Activated naive CD8-positive, alpha-beta T cell treated with anti-CD3 and anti-CD28 coated beads for 36 hours (primary cell): ENCODE measurements around the gene ZNF423. TPM values are rescaled to one million over a fixed set of nuclear protein-coding genes. Genes with fewer than 3 reads are reported as not detected.
"Not testable (repeated sequence)": the region's sequence is repeated elsewhere in the genome, so short reads cannot be mapped to it uniquely, and the experiment has no call there.

Experiments
- DNase-seq: peaks from one replicate; pipeline ENCODE4 v3.0.0; 2021
- H3K27ac Mint-ChIP-seq: one replicate; pipeline ENCODE4 v1.8.0; 2022; ENCODE audit warnings: mild to moderate bottlenecking, moderate library complexity, mixed read lengths
- H3K27me3 Mint-ChIP-seq: one replicate; pipeline ENCODE4 v1.8.0; 2022; ENCODE audit warnings: mild to moderate bottlenecking, mixed read lengths
- H3K36me3 Mint-ChIP-seq: one replicate; pipeline ENCODE4 v1.8.0; 2021; ENCODE audit warnings: mild to moderate bottlenecking, mixed read lengths
- H3K4me1 Mint-ChIP-seq: one replicate; pipeline ENCODE4 v1.8.0; 2021; ENCODE audit warnings: mixed read lengths
- H3K4me3 Mint-ChIP-seq: one replicate; pipeline ENCODE4 v1.8.0; 2022; ENCODE audit warnings: mild to moderate bottlenecking, moderate library complexity, mixed read lengths
- H3K9me3 Mint-ChIP-seq: one replicate; pipeline ENCODE4 v1.8.0; 2022; ENCODE audit warnings: mixed read lengths
- total RNA-seq, 2 experiments: library from RNA; stranded (reverse); gene quantifications; one replicate each; pipeline ENCODE4 v1.2.3, GENCODE V29; 2021

The ZNF423 gene
- total RNA-seq, 2 experiments from 2014 or later = not detected

DNA sequence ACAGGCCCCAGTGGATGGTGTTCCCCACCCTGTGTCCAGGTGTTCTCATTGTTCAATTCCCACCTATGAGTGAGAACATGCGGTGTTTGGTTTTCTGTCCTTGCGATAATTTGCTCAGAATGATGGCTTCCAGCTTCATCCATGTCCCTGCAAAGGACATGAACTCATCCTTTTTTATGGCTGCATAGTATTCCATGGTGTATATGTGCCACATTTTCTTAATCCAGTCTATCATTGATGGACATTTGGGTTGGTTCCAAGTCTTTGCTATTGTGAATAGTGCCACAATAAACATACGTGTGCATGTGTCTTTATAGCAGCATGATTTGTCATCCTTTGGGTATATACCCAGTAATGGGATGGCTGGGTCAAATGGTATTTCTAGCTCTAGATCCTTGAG, 22.6 kb upstream of the ZNF423 start:
- not testable (repeated sequence) for DNase-seq, H3K4me3 Mint-ChIP-seq, H3K4me1 Mint-ChIP-seq, H3K9me3 Mint-ChIP-seq, H3K27ac Mint-ChIP-seq, H3K36me3 Mint-ChIP-seq
- peaks cover 64% of the 10 kb centered on the region for H3K27me3 Mint-ChIP-seq

- Mint-ChIP-seq H3K27me3 (peaks cover 59% of the 10 kb centered on the region), H3K36me3 (no peaks in the 10 kb centered on the region), H3K27ac (no peak overlapping the region), H3K4me1 (no peaks in the 10 kb centered on the region), H3K4me3 (no peak overlapping the region), H3K9me3 (no peaks in the 10 kb centered on the region)
- peak; percentile 42 for DNase-seq
Measured at GRCh38 chr16:49876716-49877129, 20.8 kb upstream of the ZNF423 start.

- Mint-ChIP-seq H3K9me3 (no peaks in the 10 kb centered on the region), H3K4me3 (no peak overlapping the region), H3K36me3 (no peaks in the 10 kb centered on the region), H3K27ac (no peak overlapping the region), H3K4me1 (no peaks in the 10 kb centered on the region), H3K27me3 (peaks cover 59% of the 10 kb centered on the region)
- DNase-seq = no peak
Measured at GRCh38 chr16:49875806-49876715, 20.1 kb upstream of the ZNF423 start.

- H3K4me1 Mint-ChIP-seq = no peaks in the 10 kb centered on the region
- no peak overlapping the region for H3K27ac Mint-ChIP-seq
- no peak for DNase-seq
- H3K36me3 Mint-ChIP-seq = no peaks in the 10 kb centered on the region
- no peaks in the 10 kb centered on the region for H3K9me3 Mint-ChIP-seq
- peaks cover 51% of the 10 kb centered on the region for H3K27me3 Mint-ChIP-seq
- no peak overlapping the region for H3K4me3 Mint-ChIP-seq
Measured at GRCh38 chr16:49874613-49875237, 18.8 kb upstream of the ZNF423 start.

- H3K27me3 Mint-ChIP-seq = peaks cover 28% of the 10 kb centered on the region
- H3K9me3 Mint-ChIP-seq, DNase-seq, H3K27ac Mint-ChIP-seq, H3K36me3 Mint-ChIP-seq, H3K4me1 Mint-ChIP-seq, H3K4me3 Mint-ChIP-seq: not testable (repeated sequence)
Measured at GRCh38 chr16:49871824-49872223, 15.9 kb upstream of the ZNF423 start.

- no peak overlapping the region for H3K27ac Mint-ChIP-seq
- DNase-seq = no peak
- H3K4me3 Mint-ChIP-seq = no peak overlapping the region
- H3K36me3 Mint-ChIP-seq = no peaks in the 10 kb centered on the region
- H3K4me1 Mint-ChIP-seq = no peaks in the 10 kb centered on the region
- H3K27me3 Mint-ChIP-seq = peaks cover 12% of the 10 kb centered on the region
- H3K9me3 Mint-ChIP-seq = no peaks in the 10 kb centered on the region
Measured at GRCh38 chr16:49869731-49870130, 13.8 kb upstream of the ZNF423 start.

DNA sequence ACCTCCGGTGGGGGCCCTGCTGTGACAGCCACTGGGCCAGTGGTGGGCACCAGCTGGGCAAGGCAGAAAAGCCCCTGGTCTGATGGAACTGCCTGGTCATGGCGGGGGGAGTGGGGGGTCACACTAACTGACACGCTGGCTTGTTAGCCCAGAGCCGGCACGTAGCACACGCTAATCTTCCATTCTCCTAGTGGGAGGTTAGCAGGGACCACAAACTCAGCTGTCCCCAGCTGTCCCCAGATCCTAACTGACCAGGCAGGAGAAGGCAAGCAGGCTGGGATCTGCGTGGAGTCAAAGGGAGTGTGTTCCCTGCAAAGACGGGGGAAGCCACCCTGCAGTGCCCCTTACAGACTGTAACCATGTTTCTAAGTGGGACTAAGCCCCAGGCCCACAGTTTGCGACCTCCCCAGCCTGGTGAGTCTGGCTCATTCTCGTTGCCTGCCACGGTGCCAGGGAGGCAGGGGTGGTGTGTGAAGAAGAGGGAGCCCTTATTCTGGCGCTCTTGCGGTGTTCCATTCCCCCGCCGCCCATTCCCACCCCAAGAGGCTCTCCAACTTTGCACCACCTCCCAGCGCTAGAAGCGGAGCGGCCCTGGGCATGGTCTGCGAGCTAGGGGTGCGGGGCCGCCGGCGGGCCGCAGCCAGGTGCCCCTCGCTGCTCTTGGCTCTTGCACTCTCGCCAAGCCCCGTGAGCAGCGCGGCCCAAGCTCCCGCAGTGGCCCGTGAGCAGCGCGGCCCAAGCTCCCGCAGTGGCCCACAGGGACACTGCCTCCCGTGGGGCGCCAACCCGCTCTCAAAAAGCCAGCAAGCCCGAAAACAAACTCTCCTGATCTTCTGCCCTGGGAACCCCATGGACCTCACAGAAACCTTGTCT, 12.1 kb upstream of the ZNF423 start:
- no peak overlapping the region for H3K4me3 Mint-ChIP-seq
- no peaks in the 10 kb centered on the region for H3K36me3 Mint-ChIP-seq
- no peak for DNase-seq
- H3K27me3 Mint-ChIP-seq = peaks cover 7% of the 10 kb centered on the region
- H3K27ac Mint-ChIP-seq = no peak overlapping the region
- H3K9me3 Mint-ChIP-seq = no peaks in the 10 kb centered on the region
- H3K4me1 Mint-ChIP-seq = no peaks in the 10 kb centered on the region

DNA sequence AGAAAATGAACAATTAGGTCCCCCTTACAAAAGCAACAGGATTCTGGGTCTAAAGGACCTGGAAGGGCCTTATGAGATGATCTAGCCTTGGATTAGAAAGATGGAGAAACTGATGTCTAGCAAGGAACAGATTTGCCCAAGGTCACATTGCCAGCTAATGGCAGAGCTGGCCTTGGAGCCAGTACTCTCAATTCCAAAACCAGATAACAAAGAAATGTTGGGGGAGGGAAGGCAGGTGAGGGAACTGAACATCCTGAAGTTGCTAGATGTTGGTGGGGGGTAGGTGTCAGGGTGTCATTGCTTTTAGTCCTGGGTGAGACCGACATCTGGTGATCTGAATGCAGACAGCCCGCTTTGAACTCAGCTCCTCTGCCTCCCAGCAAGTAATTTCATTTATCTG, 11.3 kb upstream of the ZNF423 start:
- no peak overlapping the region for H3K4me3 Mint-ChIP-seq
- no peak overlapping the region for H3K27ac Mint-ChIP-seq
- no peaks in the 10 kb centered on the region for H3K36me3 Mint-ChIP-seq
- H3K4me1 Mint-ChIP-seq = no peaks in the 10 kb centered on the region
- peaks cover 8% of the 10 kb centered on the region for H3K27me3 Mint-ChIP-seq
- no peaks in the 10 kb centered on the region for H3K9me3 Mint-ChIP-seq
- DNase-seq = no peak

- Mint-ChIP-seq H3K4me1 (no peaks in the 10 kb centered on the region), H3K27me3 (peaks cover 11% of the 10 kb centered on the region), H3K27ac (no peak overlapping the region), H3K9me3 (no peaks in the 10 kb centered on the region), H3K36me3 (no peaks in the 10 kb centered on the region), H3K4me3 (no peak overlapping the region)
- no peak for DNase-seq
Measured at GRCh38 chr16:49866595-49867071, 10.7 kb upstream of the ZNF423 start.

DNA sequence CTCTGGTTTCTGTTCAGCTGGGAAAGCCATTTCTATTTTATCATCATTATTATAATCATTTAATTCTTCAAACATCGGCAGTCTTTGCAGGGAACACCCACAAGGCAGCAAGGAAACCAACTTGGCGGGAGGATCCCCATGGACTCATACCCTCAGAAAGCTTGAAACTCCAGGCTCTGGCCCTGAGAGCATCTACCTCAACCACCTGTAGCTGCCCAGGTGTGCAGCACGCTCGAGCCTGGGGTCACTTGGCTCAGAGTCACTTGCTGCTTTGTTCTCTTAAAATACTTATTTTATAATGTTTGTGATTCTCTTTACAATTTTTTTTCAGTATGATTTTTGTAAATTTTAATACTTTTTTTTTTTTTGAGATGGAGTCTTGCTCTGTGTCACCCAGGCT, 6.8 kb upstream of the ZNF423 start:
- no peak for DNase-seq
- H3K4me3 Mint-ChIP-seq = no peak overlapping the region
- H3K9me3 Mint-ChIP-seq = no peaks in the 10 kb centered on the region
- peaks cover 2% of the 10 kb centered on the region for H3K4me1 Mint-ChIP-seq
- no peaks in the 10 kb centered on the region for H3K36me3 Mint-ChIP-seq
- peaks cover 32% of the 10 kb centered on the region for H3K27me3 Mint-ChIP-seq
- no peak overlapping the region for H3K27ac Mint-ChIP-seq

DNA sequence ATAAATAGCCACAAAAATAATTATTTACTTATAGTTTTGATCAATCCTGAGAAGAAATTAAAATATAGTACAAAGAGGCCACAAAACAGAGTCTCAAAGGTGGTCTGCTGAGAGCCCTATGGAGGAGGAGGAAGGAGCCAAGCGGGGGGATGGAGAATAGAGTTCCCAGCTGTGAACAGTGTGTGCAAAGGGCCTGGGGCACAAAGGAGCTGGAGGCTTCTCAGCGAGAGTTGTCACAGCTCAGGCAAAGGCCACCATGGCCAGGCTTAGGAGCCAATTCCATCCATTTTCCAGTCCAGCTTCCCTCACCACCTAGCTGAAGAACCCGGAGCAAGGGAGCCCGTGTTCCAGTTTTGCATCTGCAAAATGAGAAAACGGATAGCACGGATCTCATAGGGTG, 5.4 kb upstream of the ZNF423 start:
- Mint-ChIP-seq H3K4me1 (peaks cover 7% of the 10 kb centered on the region), H3K27ac (no peak overlapping the region), H3K9me3 (no peaks in the 10 kb centered on the region), H3K27me3 (peaks cover 41% of the 10 kb centered on the region), H3K36me3 (no peaks in the 10 kb centered on the region), H3K4me3 (no peak overlapping the region)
- DNase-seq = no peak

- Mint-ChIP-seq H3K9me3 (no peaks in the 10 kb centered on the region), H3K36me3 (no peaks in the 10 kb centered on the region), H3K27me3 (peaks cover 45% of the 10 kb centered on the region), H3K4me1 (peaks cover 7% of the 10 kb centered on the region), H3K27ac (no peak overlapping the region), H3K4me3 (no peak overlapping the region)
- no peak for DNase-seq
Measured at GRCh38 chr16:49860593-49860992, 4.7 kb upstream of the ZNF423 start.

- Mint-ChIP-seq H3K4me1 (peaks cover 7% of the 10 kb centered on the region), H3K4me3 (peak overlapping the region; percentile 22), H3K9me3 (no peaks in the 10 kb centered on the region), H3K27me3 (peaks cover 49% of the 10 kb centered on the region), H3K36me3 (no peaks in the 10 kb centered on the region), H3K27ac (no peak overlapping the region)
- no peak for DNase-seq
Measured at GRCh38 chr16:49859125-49859811, 3.4 kb upstream of the ZNF423 start.

GRCh38 chr16:49858200-49859124, 2.5 kb upstream of the ZNF423 start:
- no peaks in the 10 kb centered on the region for H3K9me3 Mint-ChIP-seq
- no peaks in the 10 kb centered on the region for H3K36me3 Mint-ChIP-seq
- DNase-seq = peak; percentile 50
- peaks cover 57% of the 10 kb centered on the region for H3K27me3 Mint-ChIP-seq
- H3K4me3 Mint-ChIP-seq = no peak overlapping the region
- no peak overlapping the region for H3K27ac Mint-ChIP-seq
- H3K4me1 Mint-ChIP-seq = peaks cover 7% of the 10 kb centered on the region
